ENCODE data around the gene CCDC88A.
"Not testable (repeated sequence)": the region's sequence is repeated elsewhere in the genome, so short reads cannot be mapped to it uniquely, and the experiment has no call there.

CCDC88A gene

DNA sequence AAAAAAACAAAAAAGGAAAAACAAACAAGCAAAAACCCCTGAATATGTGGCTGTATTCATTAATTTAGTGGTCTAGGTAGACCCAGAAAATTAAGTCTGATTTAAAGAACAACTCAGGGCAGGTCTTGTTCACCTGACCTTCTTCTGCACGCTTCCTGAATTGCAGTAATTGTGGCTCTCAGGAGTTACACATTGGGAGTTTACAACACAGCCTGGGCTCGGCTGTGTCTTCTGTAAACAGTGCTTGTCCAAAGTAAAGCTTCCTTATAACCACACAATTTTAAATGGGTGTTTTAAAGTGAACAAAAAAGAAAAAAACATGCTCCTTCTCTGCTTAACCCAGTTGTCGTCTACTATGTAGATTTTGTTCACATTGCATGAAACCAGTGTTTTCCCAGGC is 142.3 kb downstream of the CCDC88A start (continued):
- TF ChIP-seq, protein P1, sequence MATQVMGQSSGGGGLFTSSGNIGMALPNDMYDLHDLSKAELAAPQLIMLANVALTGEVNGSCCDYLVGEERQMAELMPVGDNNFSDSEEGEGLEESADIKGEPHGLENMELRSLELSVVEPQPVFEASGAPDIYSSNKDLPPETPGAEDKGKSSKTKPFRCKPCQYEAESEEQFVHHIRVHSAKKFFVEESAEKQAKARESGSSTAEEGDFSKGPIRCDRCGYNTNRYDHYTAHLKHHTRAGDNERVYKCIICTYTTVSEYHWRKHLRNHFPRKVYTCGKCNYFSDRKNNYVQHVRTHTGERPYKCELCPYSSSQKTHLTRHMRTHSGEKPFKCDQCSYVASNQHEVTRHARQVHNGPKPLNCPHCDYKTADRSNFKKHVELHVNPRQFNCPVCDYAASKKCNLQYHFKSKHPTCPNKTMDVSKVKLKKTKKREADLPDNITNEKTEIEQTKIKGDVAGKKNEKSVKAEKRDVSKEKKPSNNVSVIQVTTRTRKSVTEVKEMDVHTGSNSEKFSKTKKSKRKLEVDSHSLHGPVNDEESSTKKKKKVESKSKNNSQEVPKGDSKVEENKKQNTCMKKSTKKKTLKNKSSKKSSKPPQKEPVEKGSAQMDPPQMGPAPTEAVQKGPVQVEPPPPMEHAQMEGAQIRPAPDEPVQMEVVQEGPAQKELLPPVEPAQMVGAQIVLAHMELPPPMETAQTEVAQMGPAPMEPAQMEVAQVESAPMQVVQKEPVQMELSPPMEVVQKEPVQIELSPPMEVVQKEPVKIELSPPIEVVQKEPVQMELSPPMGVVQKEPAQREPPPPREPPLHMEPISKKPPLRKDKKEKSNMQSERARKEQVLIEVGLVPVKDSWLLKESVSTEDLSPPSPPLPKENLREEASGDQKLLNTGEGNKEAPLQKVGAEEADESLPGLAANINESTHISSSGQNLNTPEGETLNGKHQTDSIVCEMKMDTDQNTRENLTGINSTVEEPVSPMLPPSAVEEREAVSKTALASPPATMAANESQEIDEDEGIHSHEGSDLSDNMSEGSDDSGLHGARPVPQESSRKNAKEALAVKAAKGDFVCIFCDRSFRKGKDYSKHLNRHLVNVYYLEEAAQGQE (tag by site-specific recombination; IDR thresholded peaks at IDR 0.05) = no peak
- TF ChIP-seq, protein P2, sequence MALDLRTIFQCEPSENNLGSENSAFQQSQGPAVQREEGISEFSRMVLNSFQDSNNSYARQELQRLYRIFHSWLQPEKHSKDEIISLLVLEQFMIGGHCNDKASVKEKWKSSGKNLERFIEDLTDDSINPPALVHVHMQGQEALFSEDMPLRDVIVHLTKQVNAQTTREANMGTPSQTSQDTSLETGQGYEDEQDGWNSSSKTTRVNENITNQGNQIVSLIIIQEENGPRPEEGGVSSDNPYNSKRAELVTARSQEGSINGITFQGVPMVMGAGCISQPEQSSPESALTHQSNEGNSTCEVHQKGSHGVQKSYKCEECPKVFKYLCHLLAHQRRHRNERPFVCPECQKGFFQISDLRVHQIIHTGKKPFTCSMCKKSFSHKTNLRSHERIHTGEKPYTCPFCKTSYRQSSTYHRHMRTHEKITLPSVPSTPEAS (tag by site-specific recombination; IDR thresholded peaks at IDR 0.05) = no peak
- no peak for TF ChIP-seq ZNF366 (tag by site-specific recombination; conservative IDR thresholded peaks at IDR 0.05)
- no peak for TF ChIP-seq EGR2 (tag by site-specific recombination; IDR thresholded peaks at IDR 0.05; ENCODE audit: low read depth)

DNA sequence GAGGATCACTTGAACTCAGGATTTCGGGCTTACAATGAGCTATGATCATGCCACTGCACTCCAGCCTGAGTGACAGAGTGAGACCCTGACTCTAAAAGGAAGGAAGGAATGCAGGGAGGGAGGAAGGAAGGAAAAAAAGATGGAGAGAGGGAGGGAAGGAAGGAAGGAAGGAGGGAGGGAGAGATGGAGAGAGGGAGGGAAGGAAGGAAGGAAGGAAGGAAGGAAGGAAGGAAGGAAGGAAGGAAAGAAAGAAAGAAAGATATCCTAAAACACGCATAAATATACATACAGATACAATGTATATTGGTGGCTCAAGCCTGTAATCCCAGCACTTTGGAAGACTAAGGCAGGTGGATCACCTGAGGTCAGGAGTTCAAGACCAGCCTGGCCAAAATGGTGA is 145.3 kb downstream of the CCDC88A start:
- POLR2A ChIA-PET; CTCF ChIA-PET; H3K4me1 ChIP-seq (ENCODE audit: control insufficient read depth, insufficient read depth, low read length); H3K9me3 ChIP-seq (ENCODE audit: control insufficient read depth, insufficient read depth, low read depth, low read length); H3K4me3 ChIP-seq (ENCODE audit: low read depth, low read length); H3K27ac ChIP-seq (ENCODE audit: extremely low read depth, low read depth, low read length); H3K36me3 ChIP-seq (ENCODE audit: control insufficient read depth in 2 of 2, insufficient read depth in 1 of 2, low read length in 2 of 2): not testable (repeated sequence)
- TF ChIP-seq ZNF366 (tag by site-specific recombination; conservative IDR thresholded peaks at IDR 0.05) = peak; percentile 95

DNA sequence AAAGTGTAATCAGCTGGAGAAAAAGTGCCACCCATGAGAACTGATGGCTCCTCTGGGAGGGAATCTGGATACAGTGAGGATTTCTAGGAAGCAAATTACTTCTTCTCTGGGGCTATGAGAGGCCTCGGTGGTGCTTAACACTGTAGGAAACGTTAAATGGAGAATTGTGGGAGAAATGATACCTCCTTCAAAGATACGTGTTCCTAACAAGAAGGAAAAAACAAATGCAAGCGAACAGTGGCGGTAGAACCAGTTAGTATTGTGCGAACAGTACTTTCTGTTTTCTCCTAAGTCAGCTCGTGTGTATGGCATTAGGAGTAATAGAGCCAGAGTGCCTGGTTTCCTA is 150.0 kb downstream of the CCDC88A start:
- POLR2A ChIA-PET = interaction anchor here (0.8 to 1.1 kb wide), 2 partner anchors 150 to 219 kb away, joined by 3 to 4 read pairs; partner anchors contain the start of genes CCDC88A and RTN4
- peaks cover 16 to 20% of the 10 kb centered on the region in 2 experiments for H3K36me3 ChIP-seq (ENCODE audit: control insufficient read depth in 2 of 2, insufficient read depth in 1 of 2, low read length in 2 of 2)
- peak overlapping the region; percentile 60 for H3K4me3 ChIP-seq (ENCODE audit: low read depth, low read length)
- no peaks in the 10 kb centered on the region for H3K4me1 ChIP-seq (ENCODE audit: control insufficient read depth, insufficient read depth, low read length)
- CTCF ChIA-PET = no interaction called here
- TF ChIP-seq ZNF140 (tag by site-specific recombination; IDR thresholded peaks at IDR 0.05) (no peak), ZNF423 (tag by site-specific recombination; IDR thresholded peaks at IDR 0.05) (no peak), ZBTB17 (tag by site-specific recombination; IDR thresholded peaks at IDR 0.05) (no peak), ZNF776 (tag by site-specific recombination; IDR thresholded peaks at IDR 0.05; ENCODE audit: borderline replicate concordance) (no peak), ZNF544 (tag by site-specific recombination; IDR thresholded peaks at IDR 0.05) (no peak), ZNF677 (tag by site-specific recombination; IDR thresholded peaks at IDR 0.05) (no peak), ZNF274 (IDR thresholded peaks at IDR 0.05; ENCODE audit: low read length) (no peak), ZNF274 (tag by site-specific recombination; IDR thresholded peaks at IDR 0.05; ENCODE audit: borderline replicate concordance) (no peak), KLF7 (tag by site-specific recombination; IDR thresholded peaks at IDR 0.05; ENCODE audit: borderline replicate concordance) (no peak), TCF7L2 (IDR thresholded peaks at IDR 0.05; ENCODE audit: borderline replicate concordance, low read depth, low read length) (no peak), ZXDB (tag by site-specific recombination; IDR thresholded peaks at IDR 0.05) (no peak)
- no peak overlapping the region for H3K27ac ChIP-seq (ENCODE audit: extremely low read depth, low read depth, low read length)
- H3K9me3 ChIP-seq (ENCODE audit: control insufficient read depth, insufficient read depth, low read depth, low read length) = no peaks in the 10 kb centered on the region

DNA sequence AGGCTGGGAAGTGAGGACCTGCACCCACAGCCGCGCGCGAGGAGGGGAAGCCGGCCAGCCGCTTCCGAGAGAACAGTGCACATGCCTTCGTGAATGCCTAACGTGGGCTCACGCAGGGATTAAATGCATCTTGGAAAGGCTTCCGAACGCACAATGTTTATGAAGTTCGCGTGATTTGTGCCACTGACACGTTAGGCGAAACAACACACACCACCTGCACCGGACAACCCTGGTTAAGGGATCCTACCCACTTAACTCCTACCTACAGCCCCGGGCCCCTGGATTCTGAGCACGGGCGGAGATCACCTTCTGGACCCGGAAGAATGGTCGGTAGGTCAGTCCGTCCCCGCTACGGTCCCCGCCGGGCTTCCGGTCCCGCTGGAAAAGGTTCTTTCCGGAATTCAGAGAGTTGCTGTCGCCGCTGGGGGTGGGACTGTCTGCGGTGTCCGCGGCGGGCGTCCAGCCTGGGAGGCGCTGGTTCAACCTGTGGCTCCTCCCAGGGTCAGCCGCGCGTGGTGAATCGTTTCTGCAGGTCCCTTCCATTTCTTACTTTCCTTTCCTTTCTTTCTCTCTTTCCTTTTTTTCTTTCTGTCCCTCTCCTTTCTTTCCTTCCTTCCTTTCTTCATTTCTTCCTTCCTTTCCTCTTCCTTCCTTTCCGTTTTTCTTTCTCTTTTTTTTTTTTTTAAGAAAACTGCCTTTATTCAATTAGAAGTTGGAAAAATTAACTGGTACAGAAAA is 150.6 kb downstream of the CCDC88A start, which contains the start of gene MTIF2:
MTIF2 (minus strand) TSS at position 325 of the 738 bp plus-strand sequence. CDS start 5,373 bp downstream, outside the sequence.
- peak within 1 kb of the TSS; percentile 60 for H3K4me3 ChIP-seq (ENCODE audit: low read depth, low read length)
- peak within 1 kb of the TSS; percentile 75 for H3K27ac ChIP-seq (ENCODE audit: extremely low read depth, low read depth, low read length)
- H3K4me1 ChIP-seq (ENCODE audit: control insufficient read depth, insufficient read depth, low read length) = no peaks in the 10 kb centered on the region
- peaks cover 21 to 26% of the 10 kb centered on the region in 2 experiments for H3K36me3 ChIP-seq (ENCODE audit: control insufficient read depth in 2 of 2, insufficient read depth in 1 of 2, low read length in 2 of 2)
- CTCF ChIA-PET = interaction anchor here (1.2 kb wide), 1 partner anchor 163 kb away, joined by 3 read pairs; no protein-coding TSS in a partner anchor
- POLR2A ChIA-PET = interaction anchor here (0.8 to 1.2 kb wide), 3 partner anchors 37 to 219 kb away, joined by 3 to 4 read pairs (median 3); partner anchors contain the start of genes CCDC88A, CLHC1, RPS27A and RTN4
- H3K9me3 ChIP-seq (ENCODE audit: control insufficient read depth, insufficient read depth, low read depth, low read length) = no peaks in the 10 kb centered on the region
- TF ChIP-seq, protein P3, sequence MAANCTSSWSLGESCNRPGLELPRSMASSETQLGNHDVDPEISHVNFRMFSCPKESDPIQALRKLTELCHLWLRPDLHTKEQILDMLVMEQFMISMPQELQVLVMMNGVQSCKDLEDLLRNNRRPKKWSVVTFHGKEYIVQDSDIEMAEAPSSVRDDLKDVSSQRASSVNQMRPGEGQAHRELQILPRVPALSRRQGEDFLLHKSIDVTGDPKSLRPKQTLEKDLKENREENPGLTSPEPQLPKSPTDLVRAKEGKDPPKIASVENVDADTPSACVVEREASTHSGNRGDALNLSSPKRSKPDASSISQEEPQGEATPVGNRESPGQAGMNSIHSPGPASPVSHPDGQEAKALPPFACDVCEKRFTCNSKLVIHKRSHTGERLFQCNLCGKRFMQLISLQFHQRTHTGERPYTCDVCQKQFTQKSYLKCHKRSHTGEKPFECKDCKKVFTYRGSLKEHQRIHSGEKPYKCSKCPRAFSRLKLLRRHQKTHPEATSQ (tag by site-specific recombination; IDR thresholded peaks at IDR 0.05) = peak; percentile 87
- no peak for TF ChIP-seq OSR2 (tag by site-specific recombination; IDR thresholded peaks at IDR 0.05)
- TF ChIP-seq IKZF3 (tag by site-specific recombination; IDR thresholded peaks at IDR 0.05) = peak; percentile 83
- TF ChIP-seq, protein P4, sequence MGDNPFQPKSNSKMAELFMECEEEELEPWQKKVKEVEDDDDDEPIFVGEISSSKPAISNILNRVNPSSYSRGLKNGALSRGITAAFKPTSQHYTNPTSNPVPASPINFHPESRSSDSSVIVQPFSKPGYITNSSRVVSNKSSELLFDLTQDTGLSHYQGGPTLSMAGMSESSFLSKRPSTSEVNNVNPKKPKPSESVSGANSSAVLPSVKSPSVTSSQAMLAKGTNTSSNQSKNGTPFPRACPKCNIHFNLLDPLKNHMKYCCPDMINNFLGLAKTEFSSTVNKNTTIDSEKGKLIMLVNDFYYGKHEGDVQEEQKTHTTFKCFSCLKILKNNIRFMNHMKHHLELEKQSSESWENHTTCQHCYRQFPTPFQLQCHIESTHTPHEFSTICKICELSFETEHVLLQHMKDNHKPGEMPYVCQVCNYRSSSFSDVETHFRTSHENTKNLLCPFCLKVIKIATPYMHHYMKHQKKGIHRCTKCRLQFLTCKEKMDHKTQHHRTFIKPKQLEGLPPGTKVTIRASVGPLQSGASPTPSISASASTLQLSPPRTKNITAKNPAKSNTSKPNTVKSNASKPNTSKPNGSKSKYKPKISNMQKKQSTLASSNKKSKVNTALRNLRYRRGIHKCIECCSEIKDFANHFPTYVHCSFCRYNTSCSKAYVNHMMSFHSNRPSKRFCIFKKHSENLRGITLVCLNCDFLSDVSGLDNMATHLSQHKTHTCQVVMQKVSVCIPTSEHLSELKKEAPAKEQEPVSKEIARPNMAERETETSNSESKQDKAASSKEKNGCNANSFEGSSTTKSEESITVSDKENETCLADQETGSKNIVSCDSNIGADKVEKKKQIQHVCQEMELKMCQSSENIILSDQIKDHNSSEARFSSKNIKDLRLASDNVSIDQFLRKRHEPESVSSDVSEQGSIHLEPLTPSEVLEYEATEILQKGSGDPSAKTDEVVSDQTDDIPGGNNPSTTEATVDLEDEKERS (tag by site-specific recombination; IDR thresholded peaks at IDR 0.05) = no peak
- TF ChIP-seq ZNF624 (tag by site-specific recombination; IDR thresholded peaks at IDR 0.05) = no peak

All from HEK293 (cell line).